Keratinocyte (primary cell): ENCODE data around the gene ZNF488. TPM values are rescaled to one million over a fixed set of nuclear protein-coding genes. Genes with fewer than 3 reads are reported as not detected.

Experiments used
- DNase-seq: peaks from one replicate; pipeline ENCODE4 v3.0.0-alpha.2; 2011; ENCODE audit warnings: low read depth, missing footprints, low spot score
- FAIRE-seq: peaks from 2 replicates; lab custom pipeline; 2011; peaks lifted over from hg19 to GRCh38; lab: Jason Lieb, UNC
- H2AFZ ChIP-seq: 2 replicates; pipeline ENCODE4 v1.6.0; 2012; ENCODE audit warnings: low read length, control low read depth, inconsistent platforms; ENCODE audit not compliant: control insufficient read depth
- H3K27ac ChIP-seq: 2 replicates; pipeline ENCODE4 v1.5.1; 2011; ENCODE audit warnings: low read length; ENCODE audit not compliant: control insufficient read depth, insufficient read depth
- H3K27me3 ChIP-seq: 3 replicates; pipeline ENCODE4 v1.6.0; 2011; ENCODE audit warnings: low read length; ENCODE audit not compliant: control insufficient read depth, insufficient read depth; ENCODE audit errors: extremely low read depth
- H3K36me3 ChIP-seq, 2 experiments: 2 replicates in 1 of 2; 3 replicates in 1 of 2; pipeline ENCODE4 v1.5.1; 2011; ENCODE audit warnings: low read length in 2 of 2, mild to moderate bottlenecking in 1 of 2; ENCODE audit not compliant: control insufficient read depth in 2 of 2, insufficient read depth in 2 of 2; ENCODE audit errors: extremely low read depth in 1 of 2
- H3K4me1 ChIP-seq: 3 replicates; pipeline ENCODE4 v1.5.1; 2011; ENCODE audit warnings: low read length; ENCODE audit not compliant: control insufficient read depth, insufficient read depth; ENCODE audit errors: extremely low read depth
- H3K4me2 ChIP-seq: 3 replicates; pipeline ENCODE4 v1.6.0; 2011; ENCODE audit warnings: low read depth, low read length; ENCODE audit not compliant: control insufficient read depth, insufficient read depth; ENCODE audit errors: extremely low read depth
- H3K4me3 ChIP-seq, 3 experiments: fragments of 200-600 bp in 1 of 3; sonication (generic) in 1 of 3; 2 replicates in 2 of 3; 3 replicates in 1 of 3; pipeline ENCODE4 v1.5.1; 2011 to 2016; ENCODE audit warnings: low read length in 3 of 3, mild to moderate bottlenecking in 3 of 3, control low read depth in 2 of 3, inconsistent platforms in 1 of 3, low read depth in 1 of 3, mixed read lengths in 1 of 3, mixed run types in 1 of 3, moderate library complexity in 1 of 3; ENCODE audit not compliant: control insufficient read depth in 2 of 3, insufficient read depth in 2 of 3; ENCODE audit errors: extremely low read depth in 1 of 3
- H3K79me2 ChIP-seq: 2 replicates; pipeline ENCODE4 v1.6.0; 2012; ENCODE audit warnings: low read length; ENCODE audit not compliant: control insufficient read depth, insufficient read depth
- H3K9ac ChIP-seq: 3 replicates; pipeline ENCODE4 v1.6.0; 2011; ENCODE audit warnings: low read length; ENCODE audit not compliant: control insufficient read depth, insufficient read depth; ENCODE audit errors: extremely low read depth
- H3K9me1 ChIP-seq: 3 replicates; pipeline ENCODE4 v1.6.0; 2011; ENCODE audit warnings: low read length; ENCODE audit not compliant: control insufficient read depth, insufficient read depth; ENCODE audit errors: extremely low read depth
- H3K9me3 ChIP-seq: 2 replicates; pipeline ENCODE4 v1.5.1; 2012; ENCODE audit warnings: low read depth, low read length; ENCODE audit not compliant: control insufficient read depth
- H4K20me1 ChIP-seq: 3 replicates; pipeline ENCODE4 v1.6.0; 2011; ENCODE audit warnings: low read length; ENCODE audit not compliant: control insufficient read depth, insufficient read depth; ENCODE audit errors: extremely low read depth
- EZH2 ChIP-seq: IDR thresholded peaks from one replicate; pipeline ENCODE4 v1.6.1; 2012; ENCODE audit warnings: inconsistent platforms, mild to moderate bottlenecking, low read length, moderate library complexity
- dilution Hi-C: fragments of 300-500 bp; cut with MboI; formaldehyde crosslinking; loops from one replicate; pipeline ENCODE4 v1.7.0; 2020; ENCODE audit warnings: low sequenced_read_pairs; ENCODE audit not compliant: extremely low pct_ligation_motif_present
- polyA plus RNA-seq, 5 experiments: library from polyadenylated mRNA; depleted of rRNA in 3 of 5; stranded (reverse) in 3 of 5; stranded (forward) in 1 of 5; unstranded in 1 of 5; fragments of >200 nt; gene quantifications; 1 replicate in 1 of 5; 2 replicates in 3 of 5; 3 replicates in 1 of 5; pipeline versions ENCODE4 v1.2.1 to v1.2.3, GENCODE V29; 2011 to 2012; ENCODE audit warnings: missing spikeins in 2 of 5, low read depth in 1 of 5, low replicate concordance in 1 of 5
- TF ChIP-seq, protein P1 (sequence below), 3 experiments: IDR thresholded peaks in 1 of 3; conservative IDR thresholded peaks in 1 of 3; optimal IDR thresholded peaks in 1 of 3; 2 replicates in 2 of 3; 3 replicates in 1 of 3; pipeline versions ENCODE3 to v1.5.1; 2011; ENCODE audit warnings: low read length in 3 of 3, mild to moderate bottlenecking in 3 of 3, moderate library complexity in 2 of 3, control low read depth in 1 of 3, inconsistent platforms in 1 of 3; ENCODE audit not compliant: insufficient read depth in 2 of 3; ENCODE audit errors: extremely low read depth in 1 of 3

The ZNF488 gene
- polyA plus RNA-seq, 1 donor (not counting 4 experiments of a cell fraction or from before 2014, with no cell fraction given): 1.2 TPM

DNA sequence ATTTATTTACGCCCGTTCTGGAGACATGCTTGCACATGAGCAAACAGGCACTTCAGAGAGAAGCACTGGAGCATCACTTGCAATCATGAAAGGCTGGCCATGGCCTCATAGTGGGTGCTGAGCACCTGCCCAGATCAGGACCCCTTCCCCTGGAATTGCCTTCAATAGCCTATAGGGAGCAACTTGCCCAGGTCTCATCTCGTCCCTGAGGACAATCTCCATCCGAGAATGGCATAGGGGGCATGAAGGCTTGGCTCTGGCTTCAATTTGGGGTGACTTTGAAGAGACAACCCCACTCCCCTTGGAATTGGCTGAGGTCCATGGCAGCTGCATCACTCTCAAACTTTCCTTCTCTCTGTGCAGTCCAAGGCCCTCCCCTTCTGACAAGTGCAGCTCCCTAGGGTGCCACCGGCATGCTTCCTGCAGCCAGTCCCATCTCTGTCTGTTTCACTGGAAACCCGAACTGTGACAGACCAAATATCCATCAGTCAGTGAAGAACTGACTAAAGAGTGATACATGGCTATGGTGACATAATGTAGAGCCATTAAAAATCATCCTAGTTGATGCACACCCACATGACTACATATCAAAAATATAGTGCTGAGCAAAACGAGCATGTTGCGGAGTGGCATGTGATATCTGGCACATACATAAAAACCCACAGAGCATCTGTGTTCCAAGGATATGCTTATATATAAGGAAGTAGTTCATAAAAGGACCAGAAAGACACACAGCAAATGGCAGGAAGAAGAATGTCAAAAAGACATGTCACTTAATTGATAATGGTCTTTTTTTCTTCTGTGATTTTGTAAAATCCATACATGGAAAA, 49.4 kb downstream of the ZNF488 start:
- H2AFZ ChIP-seq: no peak overlapping the region
- H3K9me3 ChIP-seq: no peaks in the 10 kb centered on the region
- dilution Hi-C loops: no loop called here
- H3K79me2 ChIP-seq: no peaks in the 10 kb centered on the region
- H3K27me3 ChIP-seq: peaks cover 18% of the 10 kb centered on the region
- H4K20me1 ChIP-seq: no peaks in the 10 kb centered on the region
- DNase-seq (no peak), FAIRE-seq (no peak)
- H3K9ac ChIP-seq: no peak overlapping the region
- H3K9me1 ChIP-seq: no peaks in the 10 kb centered on the region
- H3K4me3 ChIP-seq: no peak overlapping the region
- no peaks in the 10 kb centered on the region for H3K4me1 ChIP-seq
- H3K36me3 ChIP-seq: no peaks in the 10 kb centered on the region
- no peak overlapping the region for H3K27ac ChIP-seq
- no peak overlapping the region for H3K4me2 ChIP-seq
- TF ChIP-seq, protein P1, sequence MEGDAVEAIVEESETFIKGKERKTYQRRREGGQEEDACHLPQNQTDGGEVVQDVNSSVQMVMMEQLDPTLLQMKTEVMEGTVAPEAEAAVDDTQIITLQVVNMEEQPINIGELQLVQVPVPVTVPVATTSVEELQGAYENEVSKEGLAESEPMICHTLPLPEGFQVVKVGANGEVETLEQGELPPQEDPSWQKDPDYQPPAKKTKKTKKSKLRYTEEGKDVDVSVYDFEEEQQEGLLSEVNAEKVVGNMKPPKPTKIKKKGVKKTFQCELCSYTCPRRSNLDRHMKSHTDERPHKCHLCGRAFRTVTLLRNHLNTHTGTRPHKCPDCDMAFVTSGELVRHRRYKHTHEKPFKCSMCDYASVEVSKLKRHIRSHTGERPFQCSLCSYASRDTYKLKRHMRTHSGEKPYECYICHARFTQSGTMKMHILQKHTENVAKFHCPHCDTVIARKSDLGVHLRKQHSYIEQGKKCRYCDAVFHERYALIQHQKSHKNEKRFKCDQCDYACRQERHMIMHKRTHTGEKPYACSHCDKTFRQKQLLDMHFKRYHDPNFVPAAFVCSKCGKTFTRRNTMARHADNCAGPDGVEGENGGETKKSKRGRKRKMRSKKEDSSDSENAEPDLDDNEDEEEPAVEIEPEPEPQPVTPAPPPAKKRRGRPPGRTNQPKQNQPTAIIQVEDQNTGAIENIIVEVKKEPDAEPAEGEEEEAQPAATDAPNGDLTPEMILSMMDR (optimal IDR thresholded peaks at IDR 0.05 in 1 of 3, IDR thresholded peaks at IDR 0.05 in 1 of 3, conservative IDR thresholded peaks at IDR 0.05 in 1 of 3; ENCODE audit: extremely low read depth in 1 of 3, insufficient read depth in 2 of 3, low read length in 3 of 3): no peak
- no peak for TF ChIP-seq EZH2

DNA sequence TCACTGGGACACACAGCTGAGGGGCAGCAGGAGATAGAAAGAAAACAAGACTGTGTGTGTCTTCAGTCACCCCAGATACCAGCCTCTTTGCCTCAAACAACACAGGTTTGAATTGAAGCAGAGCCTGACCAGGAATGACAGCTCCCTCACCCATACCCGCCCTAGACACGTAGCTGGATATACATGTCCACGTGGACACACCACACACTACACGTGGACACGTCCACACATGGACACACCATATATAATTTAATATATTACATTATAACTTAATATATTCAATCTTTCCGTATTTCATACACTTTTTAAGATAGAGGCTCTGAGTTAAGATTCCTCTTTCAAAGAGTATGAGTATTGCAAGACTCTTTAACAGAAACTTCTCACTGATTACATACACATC, 50.6 kb downstream of the ZNF488 start:
- peaks cover 14% of the 10 kb centered on the region for H3K27me3 ChIP-seq
- dilution Hi-C loops: no loop called here
- no peaks in the 10 kb centered on the region for H4K20me1 ChIP-seq
- H2AFZ ChIP-seq: no peak overlapping the region
- H3K9me1 ChIP-seq: no peaks in the 10 kb centered on the region
- H3K36me3 ChIP-seq: no peaks in the 10 kb centered on the region
- no peaks in the 10 kb centered on the region for H3K9me3 ChIP-seq
- no peaks in the 10 kb centered on the region for H3K4me1 ChIP-seq
- no peak overlapping the region for H3K4me2 ChIP-seq
- TF ChIP-seq, protein P1 (optimal IDR thresholded peaks at IDR 0.05 in 1 of 3, IDR thresholded peaks at IDR 0.05 in 1 of 3, conservative IDR thresholded peaks at IDR 0.05 in 1 of 3; ENCODE audit: extremely low read depth in 1 of 3, insufficient read depth in 2 of 3, low read length in 3 of 3): no peak
- TF ChIP-seq EZH2: no peak
- no peaks in the 10 kb centered on the region for H3K79me2 ChIP-seq
- no peak for FAIRE-seq
- no peak for DNase-seq
- H3K27ac ChIP-seq: no peak overlapping the region
- no peak overlapping the region for H3K4me3 ChIP-seq
- no peak overlapping the region for H3K9ac ChIP-seq
